Measurements from ENCODE around the gene SLC41A3.
A peak's percentile ranks its signal among the peaks of the same experiment; 100 is the strongest.

The SLC41A3 gene

GRCh38 chr3:126114443-126115386, 30.8 kb upstream of the SLC41A3 start:
- H3K4me3 ChIP-seq (replicated peaks; ENCODE audit: low read depth, low read length), result no peak overlapping the region
- DNase-seq (ENCODE audit: low read depth), result no peak
- no peak for TF ChIP-seq CTCF (IDR thresholded peaks at IDR 0.05; ENCODE audit: low read length, missing control alignments)

GRCh38 chr3:126113733-126114442, 30.0 kb upstream of the SLC41A3 start:
- no peak for DNase-seq (ENCODE audit: low read depth)
- H3K4me3 ChIP-seq (replicated peaks; ENCODE audit: low read depth, low read length), result no peak overlapping the region
- peak; percentile 31 for TF ChIP-seq CTCF (IDR thresholded peaks at IDR 0.05; ENCODE audit: low read length, missing control alignments)

- no peak overlapping the region for H3K4me3 ChIP-seq (replicated peaks; ENCODE audit: low read depth, low read length)
- TF ChIP-seq CTCF (IDR thresholded peaks at IDR 0.05; ENCODE audit: low read length, missing control alignments), result no peak
- no peak for DNase-seq (ENCODE audit: low read depth)
Observed at GRCh38 chr3:126113238-126113555, 29.3 kb upstream of the SLC41A3 start.

GRCh38 chr3:126112531-126113237, 28.8 kb upstream of the SLC41A3 start:
- no peak for DNase-seq (ENCODE audit: low read depth)
- no peak for TF ChIP-seq CTCF (IDR thresholded peaks at IDR 0.05; ENCODE audit: low read length, missing control alignments)
- no peak overlapping the region for H3K4me3 ChIP-seq (replicated peaks; ENCODE audit: low read depth, low read length)

- no peak for TF ChIP-seq CTCF (IDR thresholded peaks at IDR 0.05; ENCODE audit: low read length, missing control alignments)
- no peak for DNase-seq (ENCODE audit: low read depth)
- H3K4me3 ChIP-seq (replicated peaks; ENCODE audit: low read depth, low read length), result no peak overlapping the region
Observed at GRCh38 chr3:126111566-126112475, 27.9 kb upstream of the SLC41A3 start.

- no peak for DNase-seq (ENCODE audit: low read depth)
- H3K4me3 ChIP-seq (replicated peaks; ENCODE audit: low read depth, low read length), result no peak overlapping the region
- no peak for TF ChIP-seq CTCF (IDR thresholded peaks at IDR 0.05; ENCODE audit: low read length, missing control alignments)
Observed at GRCh38 chr3:126111126-126111551, 27.2 kb upstream of the SLC41A3 start.
